D721Med (cell line): ENCODE measurements around the gene ASB10.

Source experiments
- DNase-seq: peaks from one replicate; pipeline ENCODE4 v3.0.0; 2011; ENCODE audit warnings: low spot score; ENCODE audit not compliant: insufficient read length
- FAIRE-seq: peaks from 2 replicates; lab custom pipeline; 2011; peaks lifted over from hg19 to GRCh38; lab: Jason Lieb, UNC
- TF ChIP-seq, protein P1 (sequence below): IDR thresholded peaks from 2 replicates; pipeline ENCODE4 v1.5.1; 2012; ENCODE audit warnings: mild to moderate bottlenecking, control low read depth; ENCODE audit not compliant: insufficient read depth; ENCODE audit errors: missing control alignments

The ASB10 gene

DNA sequence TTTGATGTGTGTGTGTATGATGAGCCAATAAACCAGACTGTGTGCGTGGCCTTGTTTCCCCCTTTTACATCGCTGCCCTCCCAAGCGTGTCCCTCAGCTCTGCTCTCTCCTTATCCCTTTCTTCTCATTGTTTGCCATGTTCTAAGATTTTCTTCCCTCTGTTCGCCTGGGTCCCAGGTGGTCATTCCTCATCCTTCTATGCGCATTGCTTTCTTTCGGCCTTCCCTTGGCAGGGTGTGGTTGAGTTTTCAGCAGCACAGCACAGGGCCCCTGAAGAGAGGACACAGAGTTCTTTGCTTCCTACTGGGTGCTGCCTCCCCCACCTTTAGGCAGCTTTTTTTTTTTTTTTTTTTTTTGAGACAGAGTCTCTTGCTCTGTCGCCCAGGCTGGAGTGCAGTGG lies 42.7 kb downstream of the ASB10 start:
- no peak for DNase-seq
- no peak for FAIRE-seq
- TF ChIP-seq, protein P1, sequence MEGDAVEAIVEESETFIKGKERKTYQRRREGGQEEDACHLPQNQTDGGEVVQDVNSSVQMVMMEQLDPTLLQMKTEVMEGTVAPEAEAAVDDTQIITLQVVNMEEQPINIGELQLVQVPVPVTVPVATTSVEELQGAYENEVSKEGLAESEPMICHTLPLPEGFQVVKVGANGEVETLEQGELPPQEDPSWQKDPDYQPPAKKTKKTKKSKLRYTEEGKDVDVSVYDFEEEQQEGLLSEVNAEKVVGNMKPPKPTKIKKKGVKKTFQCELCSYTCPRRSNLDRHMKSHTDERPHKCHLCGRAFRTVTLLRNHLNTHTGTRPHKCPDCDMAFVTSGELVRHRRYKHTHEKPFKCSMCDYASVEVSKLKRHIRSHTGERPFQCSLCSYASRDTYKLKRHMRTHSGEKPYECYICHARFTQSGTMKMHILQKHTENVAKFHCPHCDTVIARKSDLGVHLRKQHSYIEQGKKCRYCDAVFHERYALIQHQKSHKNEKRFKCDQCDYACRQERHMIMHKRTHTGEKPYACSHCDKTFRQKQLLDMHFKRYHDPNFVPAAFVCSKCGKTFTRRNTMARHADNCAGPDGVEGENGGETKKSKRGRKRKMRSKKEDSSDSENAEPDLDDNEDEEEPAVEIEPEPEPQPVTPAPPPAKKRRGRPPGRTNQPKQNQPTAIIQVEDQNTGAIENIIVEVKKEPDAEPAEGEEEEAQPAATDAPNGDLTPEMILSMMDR: no peak

GRCh38 chr7:151143261-151144015 lies 43.6 kb downstream of the ASB10 start:
- FAIRE-seq (no peak), DNase-seq (no peak)
- TF ChIP-seq, protein P1: no peak

- TF ChIP-seq, protein P1: no peak
- DNase-seq (no peak), FAIRE-seq (no peak)
These were observed 44.4 kb downstream of the ASB10 start for GRCh38 chr7:151142686-151143040.

DNA sequence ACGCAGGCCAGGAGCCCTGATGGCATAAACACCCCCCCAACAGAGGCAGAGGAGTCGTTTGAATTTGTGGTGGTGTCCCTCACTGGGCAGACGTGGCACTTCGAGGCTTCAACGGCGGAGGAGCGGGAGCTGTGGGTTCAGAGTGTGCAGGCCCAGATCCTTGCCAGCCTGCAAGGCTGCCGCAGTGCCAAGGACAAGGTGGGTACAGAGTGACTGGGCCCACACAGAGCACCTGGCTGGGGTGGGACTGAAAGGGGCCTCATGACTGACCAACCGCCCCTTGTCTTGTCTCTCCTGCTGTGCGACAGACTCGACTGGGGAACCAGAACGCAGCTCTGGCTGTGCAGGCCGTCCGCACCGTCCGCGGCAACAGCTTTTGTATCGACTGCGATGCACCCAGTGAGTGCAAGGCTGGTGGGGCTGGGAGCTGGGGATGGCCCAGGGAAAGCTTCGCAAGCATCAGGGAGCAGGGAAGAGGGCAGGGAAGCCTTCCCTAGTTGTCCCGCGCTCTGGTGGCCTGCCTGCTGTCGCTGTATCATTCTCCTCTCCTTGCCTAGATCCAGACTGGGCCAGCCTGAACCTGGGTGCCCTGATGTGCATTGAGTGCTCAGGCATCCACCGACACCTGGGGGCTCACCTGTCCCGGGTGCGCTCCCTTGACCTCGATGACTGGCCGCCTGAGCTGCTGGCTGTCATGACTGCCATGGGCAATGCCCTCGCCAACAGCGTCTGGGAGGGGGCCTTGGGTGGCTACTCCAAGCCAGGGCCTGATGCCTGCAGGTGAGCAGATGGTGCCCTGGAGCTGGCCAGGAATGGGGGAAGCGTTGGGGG lies 45.0 kb downstream of the ASB10 start:
- no peak for FAIRE-seq
- TF ChIP-seq, protein P1: no peak
- DNase-seq: no peak

- TF ChIP-seq, protein P1: no peak
- FAIRE-seq: no peak
- DNase-seq: no peak
These were observed 45.7 kb downstream of the ASB10 start for GRCh38 chr7:151141311-151141854.

DNA sequence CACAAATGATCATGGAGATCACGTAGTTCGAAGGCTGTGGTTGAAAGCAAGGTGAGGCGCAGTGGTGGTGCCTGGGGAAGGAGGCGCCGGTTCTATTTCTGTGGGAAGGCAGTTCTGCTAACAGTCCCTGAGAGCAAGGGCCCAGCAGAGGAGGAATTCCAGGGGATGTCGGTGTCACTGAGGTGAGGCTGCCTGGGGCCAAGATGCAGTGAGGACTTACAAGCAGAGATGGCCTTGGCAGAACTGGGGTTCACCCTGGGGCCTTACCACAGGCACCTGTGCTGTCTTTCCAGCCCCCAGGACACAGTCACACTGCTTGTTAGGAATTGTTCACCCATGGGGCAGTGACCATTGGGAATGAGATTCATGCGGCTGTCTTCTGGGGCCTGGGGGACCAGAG lies 46.2 kb downstream of the ASB10 start:
- no peak for FAIRE-seq
- TF ChIP-seq, protein P1: no peak
- DNase-seq: no peak
